Measurements from ENCODE around the gene LAMP2.

Gene LAMP2

DNA sequence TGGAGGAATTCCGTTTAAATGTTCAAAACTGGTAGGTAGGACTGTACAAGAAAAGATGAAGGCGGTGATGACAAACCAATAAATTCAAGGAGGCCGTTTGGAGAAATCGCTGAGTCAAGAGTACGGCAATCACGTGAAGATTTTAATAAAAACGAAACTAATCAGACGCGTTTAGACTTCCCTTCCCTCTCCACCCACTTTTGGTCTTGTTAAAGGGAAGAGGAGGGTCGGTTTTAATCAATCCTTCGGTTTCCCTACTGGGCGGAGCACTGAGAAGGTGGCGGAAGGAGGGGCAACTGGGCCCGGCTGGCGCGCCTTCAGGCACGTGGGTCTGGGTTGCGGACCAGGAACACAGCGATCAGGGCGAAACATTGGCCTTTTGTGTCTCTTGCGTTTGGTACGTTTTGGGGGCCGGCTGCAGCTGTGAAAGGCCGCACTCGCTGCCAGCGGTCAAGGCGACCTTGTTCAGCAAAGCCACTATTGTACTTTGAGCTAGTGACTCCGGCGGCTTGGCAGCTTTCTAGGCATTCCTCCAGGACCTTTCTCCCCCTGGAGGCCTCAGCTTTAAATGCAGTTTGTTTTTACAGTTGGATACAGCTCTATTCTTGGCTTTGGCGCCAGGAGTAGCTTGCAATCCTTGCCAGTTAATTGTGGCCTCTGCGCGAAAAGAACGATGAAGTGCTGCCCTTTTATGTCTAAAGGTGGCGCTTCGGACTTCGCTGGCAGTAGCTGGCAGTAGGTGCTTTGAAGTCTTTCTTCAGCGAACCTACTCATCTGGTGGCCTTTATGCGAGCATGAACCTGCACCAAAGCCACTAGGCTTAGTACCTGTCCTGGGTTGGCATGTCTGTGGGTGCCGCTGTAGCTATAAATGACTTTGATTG lies 16.8 kb upstream of the LAMP2 start (continued):
- TF ChIP-seq, protein P1, sequence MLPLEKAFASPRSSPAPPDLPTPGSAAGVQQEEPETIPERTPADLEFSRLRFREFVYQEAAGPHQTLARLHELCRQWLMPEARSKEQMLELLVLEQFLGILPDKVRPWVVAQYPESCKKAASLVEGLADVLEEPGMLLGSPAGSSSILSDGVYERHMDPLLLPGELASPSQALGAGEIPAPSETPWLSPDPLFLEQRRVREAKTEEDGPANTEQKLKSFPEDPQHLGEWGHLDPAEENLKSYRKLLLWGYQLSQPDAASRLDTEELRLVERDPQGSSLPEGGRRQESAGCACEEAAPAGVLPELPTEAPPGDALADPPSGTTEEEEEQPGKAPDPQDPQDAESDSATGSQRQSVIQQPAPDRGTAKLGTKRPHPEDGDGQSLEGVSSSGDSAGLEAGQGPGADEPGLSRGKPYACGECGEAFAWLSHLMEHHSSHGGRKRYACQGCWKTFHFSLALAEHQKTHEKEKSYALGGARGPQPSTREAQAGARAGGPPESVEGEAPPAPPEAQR (tag by site-specific recombination; IDR thresholded peaks at IDR 0.05) = no peak
- TF ChIP-seq SP3 (tag by site-specific recombination; IDR thresholded peaks at IDR 0.05) = peak; percentile 66
- TF ChIP-seq, protein P2, sequence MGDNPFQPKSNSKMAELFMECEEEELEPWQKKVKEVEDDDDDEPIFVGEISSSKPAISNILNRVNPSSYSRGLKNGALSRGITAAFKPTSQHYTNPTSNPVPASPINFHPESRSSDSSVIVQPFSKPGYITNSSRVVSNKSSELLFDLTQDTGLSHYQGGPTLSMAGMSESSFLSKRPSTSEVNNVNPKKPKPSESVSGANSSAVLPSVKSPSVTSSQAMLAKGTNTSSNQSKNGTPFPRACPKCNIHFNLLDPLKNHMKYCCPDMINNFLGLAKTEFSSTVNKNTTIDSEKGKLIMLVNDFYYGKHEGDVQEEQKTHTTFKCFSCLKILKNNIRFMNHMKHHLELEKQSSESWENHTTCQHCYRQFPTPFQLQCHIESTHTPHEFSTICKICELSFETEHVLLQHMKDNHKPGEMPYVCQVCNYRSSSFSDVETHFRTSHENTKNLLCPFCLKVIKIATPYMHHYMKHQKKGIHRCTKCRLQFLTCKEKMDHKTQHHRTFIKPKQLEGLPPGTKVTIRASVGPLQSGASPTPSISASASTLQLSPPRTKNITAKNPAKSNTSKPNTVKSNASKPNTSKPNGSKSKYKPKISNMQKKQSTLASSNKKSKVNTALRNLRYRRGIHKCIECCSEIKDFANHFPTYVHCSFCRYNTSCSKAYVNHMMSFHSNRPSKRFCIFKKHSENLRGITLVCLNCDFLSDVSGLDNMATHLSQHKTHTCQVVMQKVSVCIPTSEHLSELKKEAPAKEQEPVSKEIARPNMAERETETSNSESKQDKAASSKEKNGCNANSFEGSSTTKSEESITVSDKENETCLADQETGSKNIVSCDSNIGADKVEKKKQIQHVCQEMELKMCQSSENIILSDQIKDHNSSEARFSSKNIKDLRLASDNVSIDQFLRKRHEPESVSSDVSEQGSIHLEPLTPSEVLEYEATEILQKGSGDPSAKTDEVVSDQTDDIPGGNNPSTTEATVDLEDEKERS (tag by site-specific recombination; IDR thresholded peaks at IDR 0.05) = no peak
- peak; percentile 76 for TF ChIP-seq SP2 (tag by site-specific recombination; IDR thresholded peaks at IDR 0.05)
- TF ChIP-seq, protein P3, sequence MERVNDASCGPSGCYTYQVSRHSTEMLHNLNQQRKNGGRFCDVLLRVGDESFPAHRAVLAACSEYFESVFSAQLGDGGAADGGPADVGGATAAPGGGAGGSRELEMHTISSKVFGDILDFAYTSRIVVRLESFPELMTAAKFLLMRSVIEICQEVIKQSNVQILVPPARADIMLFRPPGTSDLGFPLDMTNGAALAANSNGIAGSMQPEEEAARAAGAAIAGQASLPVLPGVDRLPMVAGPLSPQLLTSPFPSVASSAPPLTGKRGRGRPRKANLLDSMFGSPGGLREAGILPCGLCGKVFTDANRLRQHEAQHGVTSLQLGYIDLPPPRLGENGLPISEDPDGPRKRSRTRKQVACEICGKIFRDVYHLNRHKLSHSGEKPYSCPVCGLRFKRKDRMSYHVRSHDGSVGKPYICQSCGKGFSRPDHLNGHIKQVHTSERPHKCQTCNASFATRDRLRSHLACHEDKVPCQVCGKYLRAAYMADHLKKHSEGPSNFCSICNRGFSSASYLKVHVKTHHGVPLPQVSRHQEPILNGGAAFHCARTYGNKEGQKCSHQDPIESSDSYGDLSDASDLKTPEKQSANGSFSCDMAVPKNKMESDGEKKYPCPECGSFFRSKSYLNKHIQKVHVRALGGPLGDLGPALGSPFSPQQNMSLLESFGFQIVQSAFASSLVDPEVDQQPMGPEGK (tag by site-specific recombination; IDR thresholded peaks at IDR 0.05) = peak; percentile 26; the same call in 1 of the 2 replicates
- no peak for TF ChIP-seq PRDM1 (tag by site-specific recombination; IDR thresholded peaks at IDR 0.05)
- TF ChIP-seq ZSCAN16 (tag by site-specific recombination; IDR thresholded peaks at IDR 0.05) = no peak
- no peak for TF ChIP-seq KLF17 (tag by site-specific recombination; IDR thresholded peaks at IDR 0.05)
- no peak for TF ChIP-seq ZNF292 (tag by site-specific recombination; IDR thresholded peaks at IDR 0.05; ENCODE audit: borderline replicate concordance, low read depth)
- TF ChIP-seq ZNF324 (tag by site-specific recombination; IDR thresholded peaks at IDR 0.05) = 0 out of 2 replicates have a peak, but pooled peaks have one; percentile 45
- TF ChIP-seq SCRT2 (tag by site-specific recombination; IDR thresholded peaks at IDR 0.05) = no peak
- TF ChIP-seq ZNF768 (tag by site-specific recombination; IDR thresholded peaks at IDR 0.05) = no peak
- peak; percentile 83; the same call in 1 of the 2 replicates for TF ChIP-seq ZNF394 (tag by site-specific recombination; IDR thresholded peaks at IDR 0.05; ENCODE audit: borderline replicate concordance)
- TF ChIP-seq ZNF626 (tag by site-specific recombination; IDR thresholded peaks at IDR 0.05) = no peak
- no peak for TF ChIP-seq ZNF776 (tag by site-specific recombination; IDR thresholded peaks at IDR 0.05; ENCODE audit: borderline replicate concordance)
- no peak for TF ChIP-seq ZNF174 (tag by site-specific recombination; IDR thresholded peaks at IDR 0.05)
- no peak for TF ChIP-seq ZNF596 (tag by site-specific recombination; IDR thresholded peaks at IDR 0.05)
- TF ChIP-seq, protein P4, sequence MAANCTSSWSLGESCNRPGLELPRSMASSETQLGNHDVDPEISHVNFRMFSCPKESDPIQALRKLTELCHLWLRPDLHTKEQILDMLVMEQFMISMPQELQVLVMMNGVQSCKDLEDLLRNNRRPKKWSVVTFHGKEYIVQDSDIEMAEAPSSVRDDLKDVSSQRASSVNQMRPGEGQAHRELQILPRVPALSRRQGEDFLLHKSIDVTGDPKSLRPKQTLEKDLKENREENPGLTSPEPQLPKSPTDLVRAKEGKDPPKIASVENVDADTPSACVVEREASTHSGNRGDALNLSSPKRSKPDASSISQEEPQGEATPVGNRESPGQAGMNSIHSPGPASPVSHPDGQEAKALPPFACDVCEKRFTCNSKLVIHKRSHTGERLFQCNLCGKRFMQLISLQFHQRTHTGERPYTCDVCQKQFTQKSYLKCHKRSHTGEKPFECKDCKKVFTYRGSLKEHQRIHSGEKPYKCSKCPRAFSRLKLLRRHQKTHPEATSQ (tag by site-specific recombination; IDR thresholded peaks at IDR 0.05) = no peak
- no peak for TF ChIP-seq MZF1 (tag by site-specific recombination; IDR thresholded peaks at IDR 0.05; ENCODE audit: borderline replicate concordance)
- peak; percentile 76 for TF ChIP-seq ZBTB8A (tag by site-specific recombination; IDR thresholded peaks at IDR 0.05)
- TF ChIP-seq ZNF121 (tag by site-specific recombination; IDR thresholded peaks at IDR 0.05) = peak; percentile 11; the same call in 1 of the 2 replicates
- TF ChIP-seq ZNF155 (tag by site-specific recombination; IDR thresholded peaks at IDR 0.05) = no peak
- no peak for TF ChIP-seq ZNF350 (tag by site-specific recombination; IDR thresholded peaks at IDR 0.05)
- TF ChIP-seq GLI2 (tag by site-specific recombination; IDR thresholded peaks at IDR 0.05; ENCODE audit: borderline replicate concordance, low read depth) = no peak
- TF ChIP-seq, protein P5, sequence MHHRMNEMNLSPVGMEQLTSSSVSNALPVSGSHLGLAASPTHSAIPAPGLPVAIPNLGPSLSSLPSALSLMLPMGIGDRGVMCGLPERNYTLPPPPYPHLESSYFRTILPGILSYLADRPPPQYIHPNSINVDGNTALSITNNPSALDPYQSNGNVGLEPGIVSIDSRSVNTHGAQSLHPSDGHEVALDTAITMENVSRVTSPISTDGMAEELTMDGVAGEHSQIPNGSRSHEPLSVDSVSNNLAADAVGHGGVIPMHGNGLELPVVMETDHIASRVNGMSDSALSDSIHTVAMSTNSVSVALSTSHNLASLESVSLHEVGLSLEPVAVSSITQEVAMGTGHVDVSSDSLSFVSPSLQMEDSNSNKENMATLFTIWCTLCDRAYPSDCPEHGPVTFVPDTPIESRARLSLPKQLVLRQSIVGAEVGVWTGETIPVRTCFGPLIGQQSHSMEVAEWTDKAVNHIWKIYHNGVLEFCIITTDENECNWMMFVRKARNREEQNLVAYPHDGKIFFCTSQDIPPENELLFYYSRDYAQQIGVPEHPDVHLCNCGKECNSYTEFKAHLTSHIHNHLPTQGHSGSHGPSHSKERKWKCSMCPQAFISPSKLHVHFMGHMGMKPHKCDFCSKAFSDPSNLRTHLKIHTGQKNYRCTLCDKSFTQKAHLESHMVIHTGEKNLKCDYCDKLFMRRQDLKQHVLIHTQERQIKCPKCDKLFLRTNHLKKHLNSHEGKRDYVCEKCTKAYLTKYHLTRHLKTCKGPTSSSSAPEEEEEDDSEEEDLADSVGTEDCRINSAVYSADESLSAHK (tag by site-specific recombination; IDR thresholded peaks at IDR 0.05) = no peak
- no peak for TF ChIP-seq ZNF112 (tag by site-specific recombination; IDR thresholded peaks at IDR 0.05)
- TF ChIP-seq ZFP37 (tag by site-specific recombination; IDR thresholded peaks at IDR 0.05) = 0 out of 2 replicates have a peak, but pooled peaks have one; percentile 49
- TF ChIP-seq HOXC10 (CRISPR knock-in tag; IDR thresholded peaks at IDR 0.05) = no peak
